ENCODE data around the gene OPTC. TPM values are rescaled to one million over a fixed set of nuclear protein-coding genes. Genes with fewer than 3 reads are reported as not detected.

The OPTC gene
- total RNA-seq, 1 experiment from 2014 or later = not detected

GRCh38 chr1:203455706-203456105, 38.2 kb upstream of the OPTC start (continued):
- TF ChIP-seq, protein P1, sequence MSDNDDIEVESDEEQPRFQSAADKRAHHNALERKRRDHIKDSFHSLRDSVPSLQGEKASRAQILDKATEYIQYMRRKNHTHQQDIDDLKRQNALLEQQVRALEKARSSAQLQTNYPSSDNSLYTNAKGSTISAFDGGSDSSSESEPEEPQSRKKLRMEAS (IDR thresholded peaks at IDR 0.05) = no peak
- no peak for TF ChIP-seq EZH2phosphoT487 (IDR thresholded peaks at IDR 0.05; ENCODE audit: borderline replicate concordance)
- TF ChIP-seq YY1 (IDR thresholded peaks at IDR 0.05; ENCODE audit: extremely low read depth, insufficient replicate concordance, low read depth, low read length) = no peak
- no peak for TF ChIP-seq RAD21 (IDR thresholded peaks at IDR 0.05; ENCODE audit: low read depth)
- no peak for TF ChIP-seq TCF7L2 (IDR thresholded peaks at IDR 0.05; ENCODE audit: borderline replicate concordance, extremely low read depth, insufficient read depth, insufficient read length)
- no peak for TF ChIP-seq CTCF (IDR thresholded peaks at IDR 0.05 in 2 of 3, conservative IDR thresholded peaks at IDR 0.05 in 1 of 3; ENCODE audit: borderline replicate concordance in 1 of 3, insufficient read depth in 1 of 3, low read depth in 2 of 3, low read length in 2 of 3)
- no peak for TF ChIP-seq CBX3 (IDR thresholded peaks at IDR 0.05; ENCODE audit: low read depth)
- TF ChIP-seq, protein P2, sequence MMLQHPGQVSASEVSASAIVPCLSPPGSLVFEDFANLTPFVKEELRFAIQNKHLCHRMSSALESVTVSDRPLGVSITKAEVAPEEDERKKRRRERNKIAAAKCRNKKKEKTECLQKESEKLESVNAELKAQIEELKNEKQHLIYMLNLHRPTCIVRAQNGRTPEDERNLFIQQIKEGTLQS (IDR thresholded peaks at IDR 0.05) = no peak
- no peak for TF ChIP-seq SP1 (IDR thresholded peaks at IDR 0.05; ENCODE audit: low read depth)
- no peak for TF ChIP-seq POLR2A (IDR thresholded peaks at IDR 0.05; ENCODE audit: borderline replicate concordance, extremely low read depth, insufficient read depth, insufficient read length)

GRCh38 chr1:203456577-203456976, 37.4 kb upstream of the OPTC start:
- Histone ChIP-seq H3K36me3 (ENCODE audit: control insufficient read depth in 1 of 2, insufficient read depth in 2 of 2, low read length in 2 of 2) (no peaks in the 10 kb centered on the region), H2AFZ (ENCODE audit: low read depth, low read length, poor library complexity, severe bottlenecking) (no peak overlapping the region), H3K9me2 (ENCODE audit: insufficient read depth) (no peaks in the 10 kb centered on the region), H3K27me3 (ENCODE audit: insufficient read depth, low read length) (peaks cover 17% of the 10 kb centered on the region; the same call in 1 of the 2 replicates), H3K79me2 (ENCODE audit: insufficient read depth, low read length) (no peaks in the 10 kb centered on the region), H3K9ac (ENCODE audit: low read length) (no peak overlapping the region), H3K4me3 (replicated peaks in 1 of 2; ENCODE audit: low read depth in 1 of 2, low read length in 2 of 2) (no peak overlapping the region), H3K27ac (ENCODE audit: low read depth, low read length) (no peak overlapping the region), H3K4me1 (ENCODE audit: control insufficient read depth in 1 of 2, insufficient read depth in 2 of 2, low read length in 2 of 2) (no peaks in the 10 kb centered on the region), H3K4me2 (ENCODE audit: low read length) (no peak overlapping the region), H4K20me1 (ENCODE audit: insufficient read depth) (no peaks in the 10 kb centered on the region), H3K9me3 (ENCODE audit: control insufficient read depth in 1 of 2, insufficient read depth in 1 of 2, low read depth in 1 of 2, low read length in 2 of 2) (no peaks in the 10 kb centered on the region)
- DNase-seq (ENCODE audit: low read depth, low spot score) (no peak), ATAC-seq (no peak)
- intact Hi-C loops (cut with micrococcal nuclease) = no loop called here
- ChIA-PET POLR2A (no interaction called here), CTCF (interaction anchor here (0.9 to 1.1 kb wide), 2 partner anchors 31 to 189 kb away, joined by 4 read pairs; no protein-coding TSS in a partner anchor), RAD21 (ENCODE audit: low non-redundant PET in 1 of 2, low total read pairs in 2 of 2, uncharacterized antibody in 2 of 2, unreplicated experiment in 2 of 2) (no interaction called here)
- BruUV-seq (replicated peaks) = no TSS peak
- TF ChIP-seq EZH2 (IDR thresholded peaks at IDR 0.05) = no peak
- TF ChIP-seq TCF7L2 (IDR thresholded peaks at IDR 0.05; ENCODE audit: borderline replicate concordance, extremely low read depth, insufficient read depth, insufficient read length) = no peak
- no peak for TF ChIP-seq ZFX (IDR thresholded peaks at IDR 0.05)
- no peak for TF ChIP-seq CBX3 (IDR thresholded peaks at IDR 0.05; ENCODE audit: low read depth)
- TF ChIP-seq POLR2A (IDR thresholded peaks at IDR 0.05; ENCODE audit: borderline replicate concordance, extremely low read depth, insufficient read depth, insufficient read length) = no peak
- TF ChIP-seq JUND (IDR thresholded peaks at IDR 0.05) = no peak
- no peak for TF ChIP-seq CEBPB (IDR thresholded peaks at IDR 0.05; ENCODE audit: low read depth)
- TF ChIP-seq ZNF274 (IDR thresholded peaks at IDR 0.05; ENCODE audit: low read depth, low read length) = no peak
- TF ChIP-seq SP1 (IDR thresholded peaks at IDR 0.05; ENCODE audit: low read depth) = no peak
- TF ChIP-seq SRF (IDR thresholded peaks at IDR 0.05; ENCODE audit: low read depth) = no peak
- TF ChIP-seq REST (IDR thresholded peaks at IDR 0.05; ENCODE audit: low read depth) = no peak
- TF ChIP-seq YY1 (IDR thresholded peaks at IDR 0.05; ENCODE audit: extremely low read depth, insufficient replicate concordance, low read depth, low read length) = no peak
- no peak for TF ChIP-seq SIN3A (IDR thresholded peaks at IDR 0.05; ENCODE audit: low read depth)
- no peak for TF ChIP-seq EGR1 (IDR thresholded peaks at IDR 0.05; ENCODE audit: low read depth)
- TF ChIP-seq, protein P1 (IDR thresholded peaks at IDR 0.05) = no peak
